Left lobe of liver (tissue), 2 donors: ENCODE measurements around the gene RAB31. TPM values are rescaled to one million over a fixed set of nuclear protein-coding genes. Genes with fewer than 3 reads are reported as not detected.
A peak's percentile ranks its signal among the peaks of the same experiment; 100 is the strongest.
"Not testable (repeated sequence)": the region's sequence is repeated elsewhere in the genome, so short reads cannot be mapped to it uniquely, and the experiment has no call there.

ENCODE experiments used
- ATAC-seq: fragments of 200-7000 bp; cut with Tn5 transposase; one replicate; pipeline ENCODE4 v1.9.1; 2020; ENCODE audit warnings: mild to moderate bottlenecking, moderate library complexity
- DNase-seq: peaks from one replicate; pipeline ENCODE4 v3.0.0-alpha.2; 2020; ENCODE audit warnings: low spot score
- total RNA-seq: library from RNA; stranded (reverse); gene quantifications from one replicate; pipeline ENCODE4 v1.2.1, GENCODE V29; 2021
- donor health status: DM: no; HTN: no; CAD: no; lungs with moderate emphysema.
- donor health status: DM: no; HTN: yes; CAD: no.

RAB31 gene
- total RNA-seq, 1 donor from 2014 or later = 7.8 TPM

GRCh38 chr18:9755615-9756014 lies 47.5 kb downstream of the RAB31 start:
- DNase-seq = no peak
- ATAC-seq = peak; percentile 34

GRCh38 chr18:9756271-9756932 lies 48.3 kb downstream of the RAB31 start:
- ATAC-seq (no peak), DNase-seq (no peak)

DNA sequence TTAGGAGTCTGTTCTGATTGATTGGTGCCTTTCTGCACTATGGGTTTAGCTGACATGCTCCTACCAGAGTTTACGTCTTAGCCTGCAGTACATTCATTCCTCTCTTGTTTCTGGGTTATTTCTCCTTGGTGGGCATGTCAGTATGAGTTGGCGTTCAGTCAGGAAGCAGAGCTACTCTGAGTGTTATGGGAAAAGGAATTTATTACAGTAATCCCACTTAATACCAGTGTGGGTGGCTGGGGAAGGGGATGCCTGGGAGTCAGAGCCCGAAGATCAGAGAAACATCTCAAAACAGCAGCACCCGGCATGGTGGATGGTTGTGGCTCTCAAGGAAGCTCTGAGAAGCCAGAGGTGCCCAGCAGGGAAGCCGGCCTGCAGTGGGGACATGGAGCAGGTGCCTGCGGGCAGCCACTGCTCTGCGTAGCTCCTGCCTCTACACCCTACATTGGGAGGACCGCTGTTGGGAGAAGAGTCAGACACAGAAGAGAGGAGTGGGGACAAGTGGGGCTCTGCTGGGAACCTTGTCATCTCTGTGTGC lies 48.9 kb downstream of the RAB31 start:
- no peak for ATAC-seq
- DNase-seq = no peak

- DNase-seq (no peak), ATAC-seq (no peak)
These were observed 49.9 kb downstream of the RAB31 start for GRCh38 chr18:9757827-9758621.

DNA sequence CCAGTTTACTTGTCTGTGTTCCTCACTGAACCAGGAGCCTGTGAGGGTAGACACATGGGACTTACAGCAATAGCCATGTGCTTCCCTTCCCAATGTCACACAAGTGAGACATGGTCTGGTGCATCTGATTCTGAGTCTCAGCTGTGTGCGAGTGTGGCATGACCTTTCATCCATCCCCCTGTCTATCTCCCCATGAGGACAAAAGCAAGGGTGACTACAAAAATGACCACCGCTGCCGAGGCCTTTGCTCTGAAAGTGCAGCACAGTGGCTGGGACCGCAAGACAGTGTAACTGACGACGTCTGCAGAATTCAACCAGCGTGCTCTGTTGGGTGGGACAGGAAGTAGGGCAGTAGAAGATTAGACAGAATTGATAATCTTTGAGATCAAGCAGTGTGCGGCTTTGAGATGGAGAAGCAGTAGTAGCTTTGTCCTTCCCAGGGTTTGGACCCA lies 50.5 kb downstream of the RAB31 start:
- ATAC-seq (no peak), DNase-seq (no peak)

- ATAC-seq (no peak), DNase-seq (no peak)
These were observed 52.5 kb downstream of the RAB31 start for GRCh38 chr18:9760641-9761040.

DNA sequence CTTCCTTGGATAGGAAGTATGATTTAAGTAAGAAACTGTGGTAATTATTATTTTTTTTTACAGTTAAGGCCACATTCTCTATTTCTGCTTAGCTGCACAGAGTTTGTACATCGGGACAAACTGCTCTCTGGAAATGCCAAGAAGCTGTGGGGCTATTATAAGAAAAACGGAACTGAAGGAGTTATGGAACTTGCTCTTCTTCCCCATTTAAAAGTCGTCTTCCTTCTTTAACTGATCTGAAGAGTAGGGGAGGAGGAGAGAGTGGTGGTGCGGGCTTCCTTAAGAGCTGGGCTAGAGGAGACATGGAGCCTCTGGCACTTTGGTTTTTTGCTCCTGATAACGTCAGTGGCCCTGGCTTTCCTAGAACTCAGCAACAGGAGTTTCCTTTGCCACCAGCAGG lies 54.4 kb downstream of the RAB31 start:
- DNase-seq (no peak), ATAC-seq (peak; percentile 38)

GRCh38 chr18:9763157-9763556 lies 55.1 kb downstream of the RAB31 start:
- ATAC-seq (no peak), DNase-seq (no peak)

- ATAC-seq (no peak), DNase-seq (no peak)
These were observed 55.9 kb downstream of the RAB31 start for GRCh38 chr18:9764011-9764481.

- ATAC-seq (no peak), DNase-seq (no peak)
These were observed 57.4 kb downstream of the RAB31 start for GRCh38 chr18:9765501-9765900.

DNA sequence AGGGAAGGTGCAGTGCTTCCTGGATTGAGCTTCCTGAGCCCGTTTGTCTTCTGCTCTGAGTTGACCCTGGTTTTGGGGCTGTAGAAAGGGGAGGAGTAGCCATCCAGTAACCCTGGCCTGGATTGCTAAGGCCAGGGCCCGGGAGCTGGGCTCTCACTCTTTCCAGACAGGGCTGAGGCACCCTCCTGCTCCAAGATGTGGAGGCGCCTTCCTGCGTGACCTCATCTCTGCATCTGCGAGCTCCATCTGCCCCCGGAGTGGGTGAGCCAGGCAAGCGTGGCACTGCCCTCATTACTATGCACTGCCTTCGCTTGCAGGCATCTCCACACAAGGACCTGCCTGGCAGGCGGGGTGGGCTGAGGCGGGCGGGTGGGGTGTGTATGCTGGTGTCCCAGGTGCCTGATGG lies 58.0 kb downstream of the RAB31 start:
- DNase-seq (no peak), ATAC-seq (no peak)

GRCh38 chr18:9766740-9767139 lies 58.6 kb downstream of the RAB31 start:
- ATAC-seq = no peak
- no peak for DNase-seq

- DNase-seq, ATAC-seq: not testable (repeated sequence)
These were observed 60.1 kb downstream of the RAB31 start for GRCh38 chr18:9768071-9768691.

DNA sequence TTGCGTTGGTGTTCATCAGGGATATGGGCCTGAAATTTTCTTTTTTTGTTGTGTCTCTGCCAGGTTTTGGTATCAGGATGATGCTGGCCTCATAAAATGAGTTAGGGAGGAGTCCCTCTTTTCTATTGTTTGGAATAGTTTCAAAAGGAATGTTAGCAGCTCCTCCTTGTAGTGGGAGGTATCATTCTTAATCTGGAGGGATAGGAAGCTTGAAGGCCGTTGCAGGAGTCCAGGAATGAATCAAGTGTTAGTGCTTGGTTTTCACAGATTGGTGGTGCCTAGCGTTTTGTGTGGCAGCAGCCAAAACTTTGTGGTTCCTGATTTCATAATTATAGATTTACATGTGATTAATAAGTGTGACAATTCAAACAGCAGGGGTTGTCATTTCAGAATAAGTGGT lies 62.0 kb downstream of the RAB31 start:
- not testable (repeated sequence) for ATAC-seq, DNase-seq

DNA sequence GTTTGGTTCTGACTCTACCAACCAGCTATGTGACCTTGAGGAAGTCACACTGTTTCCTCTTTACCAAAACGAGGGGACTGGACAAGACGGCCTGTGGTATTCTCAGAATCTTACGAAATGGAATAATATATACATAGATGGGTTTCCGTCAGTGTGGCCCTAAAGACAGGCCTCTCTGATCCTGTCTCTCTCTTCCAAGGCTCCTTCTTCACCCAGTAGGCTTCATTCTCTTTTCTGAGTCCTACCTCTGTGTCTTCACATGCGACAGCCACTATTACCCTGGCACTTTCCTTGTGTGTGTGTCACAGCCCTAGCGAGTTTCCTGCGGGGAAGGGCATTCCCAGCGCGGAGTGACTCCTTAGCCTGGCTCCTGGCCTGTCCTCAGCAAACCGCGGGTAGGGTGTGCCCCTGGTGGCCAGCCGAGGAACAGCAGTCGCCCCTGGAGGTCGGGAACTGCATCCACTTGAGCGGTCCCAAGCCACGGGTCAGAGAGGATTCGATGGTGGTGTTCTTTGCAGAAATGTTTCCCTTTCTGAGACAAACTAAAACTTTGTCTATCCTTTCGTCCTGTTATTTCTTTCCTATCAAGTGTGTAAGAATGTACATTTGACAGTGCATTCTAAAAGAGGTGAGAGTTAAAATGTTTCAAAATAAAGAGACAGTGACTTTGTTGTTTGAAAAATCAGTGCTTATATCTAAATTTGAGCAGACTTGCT lies 63.3 kb downstream of the RAB31 start:
- ATAC-seq = peak; percentile 98
- peak; percentile 80 for DNase-seq

DNA sequence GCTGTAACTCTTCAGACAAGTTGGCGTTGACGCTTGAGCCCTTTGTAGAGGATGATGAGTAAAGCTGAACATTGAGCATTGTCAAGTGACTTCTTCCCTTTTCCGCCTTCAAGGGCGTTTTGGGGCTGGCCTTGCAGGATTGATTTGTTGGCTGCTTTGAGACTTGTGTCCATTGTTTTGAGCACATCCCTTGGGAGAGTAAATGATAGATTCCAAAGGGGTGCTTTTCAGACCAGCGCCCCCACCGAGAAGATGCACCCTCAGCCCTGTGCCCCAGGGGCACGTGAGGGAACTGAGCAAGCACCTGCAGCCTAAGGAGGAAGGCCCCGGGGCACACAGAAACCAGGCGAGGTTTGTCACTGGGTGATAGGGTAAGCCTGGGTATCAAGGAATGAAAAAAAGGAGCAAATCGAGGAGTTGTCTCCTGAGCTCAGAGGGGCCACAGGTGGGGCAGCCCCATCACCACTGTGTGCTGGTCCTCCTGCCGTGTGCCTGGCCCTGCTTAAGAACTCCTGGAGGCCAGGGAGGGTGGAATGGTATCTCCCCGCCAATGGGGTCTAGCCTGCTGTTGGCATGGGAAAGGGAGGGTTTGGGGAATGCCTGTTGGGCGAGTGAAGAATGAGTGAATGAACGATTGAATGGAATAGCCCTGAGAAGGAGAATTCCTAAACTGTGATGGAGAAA lies 64.0 kb downstream of the RAB31 start:
- DNase-seq = no peak

DNA sequence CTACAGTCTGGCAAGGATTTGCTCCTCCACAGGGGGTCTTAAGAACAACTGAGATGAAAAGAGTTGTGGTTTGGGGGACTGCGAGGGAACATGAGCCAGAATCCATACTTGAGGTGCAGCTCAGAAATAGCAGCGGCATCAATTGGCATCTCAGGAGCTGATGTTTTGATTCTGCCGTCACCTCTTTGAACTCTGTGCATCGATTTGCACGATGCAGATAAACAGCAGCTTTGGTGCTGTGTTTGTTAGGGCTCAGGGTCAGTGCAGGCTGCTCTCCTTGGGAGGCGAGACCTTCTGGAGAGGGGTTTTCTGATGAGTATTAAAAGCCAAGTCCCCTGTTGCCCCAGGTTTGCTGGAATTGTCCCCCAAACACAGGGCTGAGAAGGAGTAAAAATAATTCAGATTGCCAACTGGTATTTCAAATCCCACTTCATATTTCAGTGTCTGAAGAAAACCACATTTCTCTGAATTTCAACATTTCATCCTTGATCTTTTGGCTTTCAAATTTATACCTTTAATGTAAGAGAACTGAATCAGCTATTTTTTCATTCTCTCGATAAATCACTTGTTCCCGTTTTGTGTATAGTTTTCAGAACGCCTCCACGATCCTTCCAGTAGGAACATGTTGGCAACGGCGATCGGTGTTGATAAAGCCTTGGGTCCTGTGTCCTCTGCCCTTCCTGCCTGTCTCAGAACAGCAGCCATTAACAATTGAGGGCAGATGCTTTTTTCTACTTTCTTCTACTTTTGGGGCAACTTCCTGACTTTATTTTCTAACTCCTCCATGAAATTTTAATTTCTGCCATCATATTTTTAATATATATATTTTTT lies 65.0 kb downstream of the RAB31 start:
- ATAC-seq (no peak), DNase-seq (peak; percentile 26)

More for the DNA sequence above, 64.0 kb downstream of the RAB31 start:
- no peak for ATAC-seq

GRCh38 chr18:9774150-9774549 lies 66.0 kb downstream of the RAB31 start:
- ATAC-seq = no peak

DNA sequence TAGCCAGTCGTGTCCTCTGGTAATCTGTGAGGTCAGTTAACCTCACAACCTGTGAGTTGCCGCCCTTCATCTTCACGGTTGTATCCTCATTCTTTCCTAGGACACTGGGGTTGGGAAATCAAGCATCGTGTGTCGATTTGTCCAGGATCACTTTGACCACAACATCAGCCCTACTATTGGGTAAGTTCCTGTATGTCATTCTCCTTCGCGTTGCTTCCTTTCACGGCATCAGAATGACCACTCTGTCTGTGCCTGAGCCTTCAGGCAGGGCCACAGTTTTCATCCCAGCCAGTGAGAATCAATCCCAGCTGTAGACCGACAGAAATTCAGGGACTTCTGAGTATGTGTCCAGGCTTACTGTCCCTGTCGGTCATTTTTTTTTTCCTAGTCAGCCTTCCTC lies 67.1 kb downstream of the RAB31 start:
- DNase-seq (peak; percentile 49), ATAC-seq (no peak)

More at GRCh38 chr18:9774150-9774549, 66.0 kb downstream of the RAB31 start:
- DNase-seq = peak; percentile 32
